ENCODE results near the gene ZMYND10.
A peak's percentile ranks its signal among the peaks of the same experiment; 100 is the strongest.
"Not testable (repeated sequence)": the region's sequence is repeated elsewhere in the genome, so short reads cannot be mapped to it uniquely, and the experiment has no call there.

The ZMYND10 gene

GRCh38 chr3:50312041-50312440, 33.5 kb downstream of the ZMYND10 start:
- not testable (repeated sequence) for FAIRE-seq

GRCh38 chr3:50304601-50305000, 40.9 kb downstream of the ZMYND10 start:
- DNase-seq (ENCODE audit: insufficient read length, low spot score): no peak
- peak; percentile 26 for FAIRE-seq

More at GRCh38 chr3:50312041-50312440, 33.5 kb downstream of the ZMYND10 start:
- DNase-seq (ENCODE audit: insufficient read length, low spot score): not testable (repeated sequence)

GRCh38 chr3:50303013-50303815, 42.3 kb downstream of the ZMYND10 start, which contains the start of gene HYAL1:
HYAL1 (minus strand) TSS chr3:50303574; CDS start chr3:50302956, 618 bp downstream.
- DNase-seq (ENCODE audit: insufficient read length, low spot score): no peak
- no peak for FAIRE-seq

- DNase-seq (ENCODE audit: insufficient read length, low spot score): no peak
Observed at GRCh38 chr3:50302095-50303012, 43.2 kb downstream of the ZMYND10 start.

GRCh38 chr3:50300681-50301254, 44.8 kb downstream of the ZMYND10 start:
- DNase-seq (ENCODE audit: insufficient read length, low spot score) (no peak), FAIRE-seq (no peak)

More at GRCh38 chr3:50302095-50303012, 43.2 kb downstream of the ZMYND10 start:
- no peak for FAIRE-seq

GRCh38 chr3:50299929-50300680, 45.4 kb downstream of the ZMYND10 start:
- DNase-seq (ENCODE audit: insufficient read length, low spot score): no peak
- peak; percentile 79 for FAIRE-seq

- no peak for FAIRE-seq
- no peak for DNase-seq (ENCODE audit: insufficient read length, low spot score)
Observed at GRCh38 chr3:50299638-50299928, 45.9 kb downstream of the ZMYND10 start.

- FAIRE-seq (peak; percentile 98), DNase-seq (ENCODE audit: insufficient read length, low spot score) (peak; percentile 96)
Observed at GRCh38 chr3:50298836-50299637, 46.5 kb downstream of the ZMYND10 start, which contains the start of the genes HYAL3 and NAA80. HYAL3 (minus strand) TSS chr3:50299405; CDS start chr3:50295602, 3,803 bp downstream. NAA80 (minus strand) TSS chr3:50299405; CDS start chr3:50297463, 1,942 bp downstream.

- DNase-seq (ENCODE audit: insufficient read length, low spot score) (no peak), FAIRE-seq (peak; percentile 4)
Observed at GRCh38 chr3:50297896-50298725, 47.4 kb downstream of the ZMYND10 start.

- DNase-seq (ENCODE audit: insufficient read length, low spot score) (no peak), FAIRE-seq (peak; percentile 63)
Observed at GRCh38 chr3:50297384-50297775, 48.2 kb downstream of the ZMYND10 start.

- DNase-seq (ENCODE audit: insufficient read length, low spot score): no peak
- no peak for FAIRE-seq
Observed at GRCh38 chr3:50296721-50297383, 48.7 kb downstream of the ZMYND10 start.

- DNase-seq (ENCODE audit: insufficient read length, low spot score) (no peak), FAIRE-seq (peak; percentile 40)
Observed at GRCh38 chr3:50295553-50296431, 49.7 kb downstream of the ZMYND10 start.

- no peak for FAIRE-seq
- DNase-seq (ENCODE audit: insufficient read length, low spot score): no peak
Observed at GRCh38 chr3:50294492-50295403, 50.8 kb downstream of the ZMYND10 start.

- no peak for DNase-seq (ENCODE audit: insufficient read length, low spot score)
- no peak for FAIRE-seq
Observed at GRCh38 chr3:50294089-50294488, 51.4 kb downstream of the ZMYND10 start.

GRCh38 chr3:50293079-50293801, 52.3 kb downstream of the ZMYND10 start:
- DNase-seq (ENCODE audit: insufficient read length, low spot score) (no peak), FAIRE-seq (peak; percentile 60)

Data from HTR-8/SVneo (cell line).